CD14-positive monocyte (primary cell): ENCODE data around the gene EGLN1. TPM values are rescaled to one million over a fixed set of nuclear protein-coding genes. Genes with fewer than 3 reads are reported as not detected.

Source experiments
- DNase-seq, 3 donors: peaks; one replicate each; pipeline ENCODE4 v3.0.0-alpha.2; 2011 to 2022
- H2AFZ ChIP-seq: 2 replicates; pipeline ENCODE4 v1.6.0; 2012; ENCODE audit warnings: mild to moderate bottlenecking, low read depth, low read length, inconsistent platforms; ENCODE audit not compliant: insufficient read depth, poor library complexity, severe bottlenecking
- H3K27ac ChIP-seq, 2 donors: 1 replicate in 1 of 2; 2 replicates in 1 of 2; pipeline ENCODE4 v1.5.1; 2012 to 2013; ENCODE audit warnings: low read length in 2 of 2, control low read depth in 1 of 2, inconsistent platforms in 1 of 2, low read depth in 1 of 2, mild to moderate bottlenecking in 1 of 2
- H3K27me3 ChIP-seq, 2 donors: one replicate each; pipeline versions ENCODE4 v1.6.0 to v1.6.1; 2011 to 2013; ENCODE audit warnings: low read length in 2 of 2; ENCODE audit not compliant: control insufficient read depth in 2 of 2, insufficient read depth in 2 of 2
- H3K36me3 ChIP-seq, 2 donors: replicated peaks in 1 of 2; 1 replicate in 1 of 2; 2 replicates in 1 of 2; pipeline versions ENCODE4 v1.5.1 to v1.6.1; 2012 to 2013; ENCODE audit warnings: low read length in 2 of 2, control low read depth in 1 of 2, inconsistent platforms in 1 of 2, mild to moderate bottlenecking in 1 of 2; ENCODE audit not compliant: insufficient read depth in 2 of 2, control insufficient read depth in 1 of 2
- H3K4me1 ChIP-seq, 2 donors: 1 replicate in 1 of 2; 2 replicates in 1 of 2; pipeline versions ENCODE4 v1.5.1 to v1.6.1; 2012 to 2013; ENCODE audit warnings: low read length in 2 of 2, control low read depth in 1 of 2, inconsistent platforms in 1 of 2, mild to moderate bottlenecking in 1 of 2, moderate library complexity in 1 of 2; ENCODE audit not compliant: insufficient read depth in 2 of 2, control insufficient read depth in 1 of 2
- H3K4me2 ChIP-seq: replicated peaks from 2 replicates; pipeline ENCODE3; 2012; ENCODE audit warnings: low read length, moderate library complexity, mild to moderate bottlenecking; ENCODE audit not compliant: poor library complexity, severe bottlenecking; ENCODE audit errors: extremely low read depth
- H3K4me3 ChIP-seq, 3 experiments: fragments of 200-600 bp in 1 of 3; sonication (generic) in 1 of 3; replicated peaks in 1 of 3; 1 replicate in 2 of 3; 2 replicates in 1 of 3; pipeline ENCODE4 v1.5.1; 2011 to 2013; ENCODE audit warnings: low read length in 3 of 3, mild to moderate bottlenecking in 3 of 3, control low read depth in 2 of 3, low read depth in 2 of 3, inconsistent platforms in 1 of 3, moderate library complexity in 1 of 3
- H3K79me2 ChIP-seq: 2 replicates; pipeline ENCODE4 v1.6.0; 2012; ENCODE audit warnings: mild to moderate bottlenecking, control low read depth, inconsistent platforms, low read length, moderate library complexity; ENCODE audit not compliant: insufficient read depth
- H3K9ac ChIP-seq: 2 replicates; pipeline ENCODE4 v1.6.0; 2017; ENCODE audit warnings: low read length, mild to moderate bottlenecking; ENCODE audit not compliant: insufficient read depth, poor library complexity, severe bottlenecking
- H3K9me3 ChIP-seq, 2 donors: replicated peaks in 1 of 2; 1 replicate in 1 of 2; 2 replicates in 1 of 2; pipeline versions ENCODE4 v1.5.1 to v1.6.1; 2012 to 2013; ENCODE audit warnings: low read length in 2 of 2, control low read depth in 1 of 2; ENCODE audit not compliant: control insufficient read depth in 1 of 2, insufficient read depth in 1 of 2
- H4K20me1 ChIP-seq: 2 replicates; pipeline ENCODE4 v1.6.0; 2012; ENCODE audit warnings: mild to moderate bottlenecking, low read length, control low read depth, moderate library complexity; ENCODE audit not compliant: insufficient read depth
- H3K27ac Mint-ChIP-seq, 7 donors: one replicate each; pipeline ENCODE4 v1.8.0; 2020; ENCODE audit warnings: mild to moderate bottlenecking in 7 of 7, mixed read lengths in 7 of 7, moderate library complexity in 6 of 7, inconsistent platforms in 2 of 7
- H3K27me3 Mint-ChIP-seq, 3 donors: one replicate each; pipeline ENCODE4 v1.8.0; 2021 to 2022; ENCODE audit warnings: low read depth in 3 of 3, mild to moderate bottlenecking in 3 of 3, mixed read lengths in 3 of 3, moderate library complexity in 3 of 3, inconsistent platforms in 1 of 3
- H3K36me3 Mint-ChIP-seq, 2 donors: one replicate each; pipeline ENCODE4 v1.8.0; 2020; ENCODE audit warnings: mixed read lengths in 2 of 2, inconsistent platforms in 1 of 2, mild to moderate bottlenecking in 1 of 2
- H3K4me1 Mint-ChIP-seq: one replicate; pipeline ENCODE4 v1.8.0; 2020; ENCODE audit warnings: mild to moderate bottlenecking, mixed read lengths
- H3K4me3 Mint-ChIP-seq, 2 donors: one replicate each; pipeline ENCODE4 v1.8.0; 2020; ENCODE audit warnings: mild to moderate bottlenecking in 2 of 2, mixed read lengths in 2 of 2, moderate library complexity in 1 of 2
- H3K9me3 Mint-ChIP-seq, 7 donors: one replicate each; pipeline ENCODE4 v1.8.0; 2020 to 2022; ENCODE audit warnings: mixed read lengths in 7 of 7, mild to moderate bottlenecking in 6 of 7, moderate library complexity in 6 of 7, inconsistent platforms in 2 of 7
- CTCF ChIP-seq: fragments of 200-600 bp; IDR thresholded peaks from one replicate; pipeline ENCODE4 v1.8.0; 2022; ENCODE audit warnings: antibody characterized with exemption, mild to moderate bottlenecking
- WGBS: methylation state at CpG from one replicate; pipeline ENCODE4 v1.1.5; 2013; ENCODE audit warnings: missing lambda C conversion rate; ENCODE audit not compliant: insufficient coverage; 5-methylcytosine and 5-hydroxymethylcytosine counted together
- intact Hi-C, 2 donors: fragments of 100-400 bp; cut with micrococcal nuclease; formaldehyde crosslinking; loops; one replicate each; pipeline versions ENCODE4 v1.15.0 to v1.15.1; 2023
- polyA plus RNA-seq, 3 donors: library from polyadenylated mRNA; depleted of rRNA in 1 of 3; unstranded in 2 of 3; stranded (reverse) in 1 of 3; fragments of 300-500 nt in 2 of 3; fragments of >200 nt in 1 of 3; fragmentation: Illumina TruSeq in 2 of 3; gene quantifications; 1 replicate in 2 of 3; 2 replicates in 1 of 3; pipeline ENCODE4 v1.2.3, GENCODE V29; 2012 to 2021

The EGLN1 gene
- polyA plus RNA-seq, 3 donors, result 12.9 to 27.7 (median 23.1) TPM

- no peak overlapping the region for H3K4me3 Mint-ChIP-seq
- Histone ChIP-seq H3K4me1 (peaks cover 0 to 5% of the 10 kb centered on the region in 2 donors), H3K9ac (no peak overlapping the region), H4K20me1 (peaks cover 99% of the 10 kb centered on the region), H3K79me2 (peaks cover 90% of the 10 kb centered on the region), H2AFZ (no peak overlapping the region), H3K4me3 (no peak overlapping the region), H3K9me3 (no peaks in the 10 kb centered on the region), H3K27me3 (no peaks in the 10 kb centered on the region), H3K4me2 (no peak overlapping the region), H3K27ac (no peak overlapping the region), H3K36me3 (no peaks in the 10 kb centered on the region)
- H3K36me3 Mint-ChIP-seq, result peaks cover 3 to 11% of the 10 kb centered on the region in 2 donors
- peak overlapping the region in 3 of 7 donors; percentile 1 to 85 (median 19) for H3K27ac Mint-ChIP-seq
- no peak for TF ChIP-seq CTCF
- H3K9me3 Mint-ChIP-seq, result peaks cover 0 to 4% (median 0%) of the 10 kb centered on the region in 7 donors
- peaks cover 0 to 2% (median 0%) of the 10 kb centered on the region in 3 donors for H3K27me3 Mint-ChIP-seq
- no CpG with 5 or more reads among the region's 2 CpGs for WGBS
- no peak for DNase-seq
- intact Hi-C loops, result no loop called here
- H3K4me1 Mint-ChIP-seq, result peaks cover 18% of the 10 kb centered on the region
Observed at GRCh38 chr1:231381729-231382128, 40.4 kb downstream of the EGLN1 start.

GRCh38 chr1:231376875-231377549, 45.1 kb downstream of the EGLN1 start:
- no peak for DNase-seq
- WGBS, result 56% methylated on average over 4 of the region's 5 CpGs
- Histone ChIP-seq H3K4me1 (peaks cover 8 to 10% of the 10 kb centered on the region in 2 donors), H4K20me1 (peaks cover 95% of the 10 kb centered on the region), H3K36me3 (peaks cover 3 to 8% of the 10 kb centered on the region in 2 donors), H3K4me2 (no peak overlapping the region), H3K9ac (no peak overlapping the region), H3K9me3 (no peaks in the 10 kb centered on the region), H3K79me2 (peaks cover 83% of the 10 kb centered on the region), H3K27ac (no peak overlapping the region), H3K4me3 (no peak overlapping the region), H2AFZ (no peak overlapping the region), H3K27me3 (no peaks in the 10 kb centered on the region)
- H3K27me3 Mint-ChIP-seq, result peaks cover 0 to 2% (median 0%) of the 10 kb centered on the region in 3 donors
- H3K4me1 Mint-ChIP-seq, result peaks cover 29% of the 10 kb centered on the region
- H3K9me3 Mint-ChIP-seq, result peaks cover 0 to 4% (median 0%) of the 10 kb centered on the region in 7 donors
- H3K4me3 Mint-ChIP-seq, result no peak overlapping the region
- intact Hi-C loops, result loop anchor here in 1 of 2 donors (5.0 kb wide), 1 partner anchor 45 kb away; the partner anchor contains the start of gene EGLN1
- H3K27ac Mint-ChIP-seq, result peak overlapping the region in 3 of 7 donors; percentile 5 to 70 (median 27)
- H3K36me3 Mint-ChIP-seq, result peaks cover 12 to 14% of the 10 kb centered on the region in 2 donors
- no peak for TF ChIP-seq CTCF
